GM19463 (cell line): Measurements from ENCODE around the gene SCYL1.
"Not testable (repeated sequence)": the region's sequence is repeated elsewhere in the genome, so short reads cannot be mapped to it uniquely, and the experiment has no call there.

ENCODE experiments used
- ATAC-seq: cut with Tn5 transposase; IDR thresholded peaks from one replicate; pipeline ENCODE4 v1.9.1; 2021; ENCODE audit warnings: mild to moderate bottlenecking, moderate library complexity; ENCODE audit not compliant: unreplicated experiment

Gene SCYL1

GRCh38 chr11:65564879-65565559, 40.1 kb downstream of the SCYL1 start:
- not testable (repeated sequence) for ATAC-seq

DNA sequence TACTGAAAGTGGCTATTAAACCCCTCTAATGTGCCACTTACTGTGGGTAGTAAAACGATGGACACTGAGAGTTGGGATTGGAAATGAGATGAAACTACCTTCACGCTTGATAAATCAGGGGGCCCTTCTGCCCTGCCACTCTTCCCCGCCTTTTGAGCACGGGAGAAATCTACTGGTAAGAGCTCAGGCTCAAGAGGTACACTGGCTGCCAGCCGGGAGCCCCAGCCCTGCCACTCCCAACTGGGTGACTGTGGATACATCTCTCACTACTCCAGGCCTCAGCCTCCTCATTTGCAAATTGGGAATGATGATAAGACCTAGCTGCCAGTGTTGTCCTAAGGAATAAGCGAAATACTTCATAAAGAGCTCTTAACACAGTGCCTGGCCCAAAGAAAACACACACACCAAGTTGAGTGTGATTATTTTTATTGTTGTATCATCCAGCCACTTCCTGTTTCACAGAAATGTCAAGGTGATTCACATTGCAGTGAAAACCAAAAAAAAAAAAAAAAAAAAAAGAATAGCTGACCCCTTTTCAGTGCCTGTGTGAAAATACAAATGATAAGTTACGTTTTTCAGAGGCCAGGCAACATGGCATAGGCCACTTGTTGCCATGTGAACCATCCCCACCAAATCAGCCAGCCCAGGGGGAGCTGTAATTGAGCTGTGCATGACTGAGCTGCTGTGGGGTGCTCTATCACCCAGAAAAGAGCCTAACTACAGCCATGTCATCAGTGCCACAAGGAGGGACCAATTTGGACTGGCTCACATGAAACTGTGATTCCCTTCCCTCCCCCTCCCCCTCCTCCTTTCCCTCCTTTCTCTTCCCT, 41.0 kb downstream of the SCYL1 start:
- no peak for ATAC-seq

- no peak for ATAC-seq
These were observed 44.5 kb downstream of the SCYL1 start for GRCh38 chr11:65569164-65569972.

DNA sequence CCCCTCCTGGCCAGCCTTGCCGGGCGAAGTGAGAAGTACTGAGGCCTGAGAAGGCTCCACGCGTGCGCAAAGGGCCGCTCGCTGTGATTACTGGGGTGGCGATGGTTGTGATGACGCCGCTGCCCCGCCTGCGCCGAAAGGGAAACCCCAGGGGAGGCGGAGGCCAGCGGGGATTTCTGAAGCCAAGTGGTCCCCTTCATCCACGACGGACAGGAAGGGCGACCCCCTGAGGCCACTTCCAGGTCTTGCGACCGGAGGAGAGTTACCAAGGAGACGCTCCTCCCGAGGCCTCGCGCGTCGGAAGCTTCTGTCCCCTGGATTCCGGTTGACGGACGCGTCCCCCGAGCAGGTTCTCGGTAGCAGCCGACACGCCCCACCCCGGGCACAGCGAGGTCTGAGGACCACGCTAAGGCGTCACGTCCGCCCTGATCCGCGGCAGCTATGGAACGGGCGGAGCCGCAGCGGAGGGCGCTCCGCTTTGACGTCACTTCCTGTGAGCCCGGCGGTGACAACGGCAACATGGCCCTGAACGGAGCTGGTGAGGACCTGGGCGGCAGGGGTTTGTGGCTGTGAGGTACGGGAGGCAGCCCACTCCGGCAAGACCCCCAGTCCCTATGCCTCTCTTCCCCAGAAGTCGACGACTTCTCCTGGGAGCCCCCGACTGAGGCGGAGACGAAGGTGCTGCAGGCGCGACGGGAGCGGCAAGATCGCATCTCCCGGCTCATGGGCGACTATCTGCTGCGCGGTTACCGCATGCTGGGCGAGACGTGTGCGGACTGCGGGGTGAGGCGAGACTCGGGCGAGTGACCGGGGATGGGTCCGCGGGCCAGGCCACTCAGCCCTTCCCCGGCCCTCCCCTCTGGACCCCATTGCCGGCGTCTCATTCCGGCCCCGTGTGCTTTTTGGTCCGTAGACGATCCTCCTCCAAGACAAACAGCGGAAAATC, 45.4 kb downstream of the SCYL1 start, which contains the start of gene ZNRD2:
Gene ZNRD2 (plus strand): TSS at position 505 of the 946 bp plus-strand sequence. CDS start 15 bp downstream, at position 520.
- peak; percentile 63 for ATAC-seq

DNA sequence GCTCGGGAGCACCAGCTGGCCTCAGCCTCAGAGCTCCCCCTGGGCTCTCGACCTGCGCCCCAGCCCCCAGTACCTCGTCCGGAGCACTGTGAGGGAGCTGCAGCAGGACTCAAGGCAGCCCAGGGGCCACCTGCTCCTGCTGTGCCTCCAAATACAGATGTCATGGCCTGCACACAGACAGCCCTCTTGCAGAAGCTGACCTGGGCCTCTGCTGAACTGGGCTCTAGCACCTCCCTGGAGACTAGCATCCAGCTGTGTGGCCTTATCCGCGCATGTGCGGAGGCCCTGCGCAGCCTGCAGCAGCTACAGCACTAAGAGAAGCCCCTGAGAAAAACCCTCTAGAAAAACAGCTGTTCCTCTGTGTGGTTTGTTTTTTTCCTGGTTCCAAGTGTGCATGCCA, 46.5 kb downstream of the SCYL1 start:
- ATAC-seq: no peak

DNA sequence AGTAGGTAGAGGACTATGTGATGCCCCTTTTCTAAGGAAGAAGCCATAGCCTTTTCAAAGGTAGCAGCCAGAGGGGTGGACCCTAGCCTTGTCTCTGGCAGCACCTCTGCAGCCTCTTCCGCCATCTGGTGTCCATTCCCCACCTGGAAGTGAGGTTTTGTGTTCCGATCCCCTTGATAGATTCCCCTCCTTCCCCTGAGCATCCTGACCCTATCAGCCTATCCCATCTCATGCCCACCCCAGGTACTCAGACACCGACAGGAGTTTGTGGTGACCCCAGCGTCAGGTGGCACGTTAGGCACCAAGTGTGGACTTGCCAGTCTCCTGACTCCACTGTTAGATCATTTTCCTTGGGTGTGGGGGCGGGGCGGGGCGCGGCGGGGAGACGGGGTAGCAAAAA, 47.1 kb downstream of the SCYL1 start:
- ATAC-seq: no peak

DNA sequence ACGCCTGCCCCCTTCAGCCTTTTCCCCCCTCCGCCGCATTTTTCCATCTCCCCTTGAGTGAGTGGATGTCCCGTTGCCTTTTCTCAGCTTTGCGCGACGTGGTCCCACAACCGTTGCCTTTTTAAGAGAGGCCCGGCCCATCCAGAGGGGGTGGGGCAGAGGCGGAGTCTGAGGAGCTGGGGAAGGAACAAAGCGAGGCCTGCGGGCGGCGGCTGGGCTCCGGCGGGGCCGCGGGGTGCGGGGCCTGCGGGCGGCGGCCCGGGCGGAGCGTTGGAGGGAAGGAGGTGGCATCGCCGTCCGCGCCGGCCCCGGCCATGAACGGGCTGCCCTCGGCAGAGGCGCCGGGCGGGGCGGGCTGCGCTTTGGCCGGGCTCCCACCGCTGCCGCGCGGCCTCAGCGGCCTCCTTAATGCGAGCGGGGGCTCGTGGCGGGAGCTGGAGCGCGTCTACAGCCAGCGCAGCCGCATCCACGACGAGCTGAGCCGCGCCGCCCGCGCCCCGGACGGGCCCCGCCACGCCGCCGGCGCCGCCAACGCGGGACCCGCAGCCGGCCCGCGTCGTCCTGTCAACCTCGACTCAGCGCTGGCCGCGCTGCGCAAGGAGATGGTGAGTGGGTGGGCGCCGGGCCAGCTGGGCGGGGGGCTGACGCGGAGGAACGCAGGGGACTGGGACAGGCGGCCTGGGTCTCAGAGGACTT, 47.6 kb downstream of the SCYL1 start, which contains the start of gene FAM89B:
Gene FAM89B (plus strand): TSS at position 183 of the 696 bp plus-strand sequence. CDS start 132 bp downstream, at position 315.
- no peak for ATAC-seq

- ATAC-seq: no peak
These were observed 48.7 kb downstream of the SCYL1 start for GRCh38 chr11:65573391-65574079.

- peak; percentile 35 for ATAC-seq
These were observed 49.4 kb downstream of the SCYL1 start for GRCh38 chr11:65574109-65574810.

- no peak for ATAC-seq
These were observed 50.1 kb downstream of the SCYL1 start for GRCh38 chr11:65574811-65575567.

GRCh38 chr11:65575568-65576231, 50.8 kb downstream of the SCYL1 start, which contains the start of gene EHBP1L1:
EHBP1L1 (plus strand) TSS chr11:65576053; CDS start chr11:65576303, 250 bp downstream.
- ATAC-seq: peak; percentile 36

GRCh38 chr11:65576232-65576866, 51.5 kb downstream of the SCYL1 start:
- no peak for ATAC-seq

DNA sequence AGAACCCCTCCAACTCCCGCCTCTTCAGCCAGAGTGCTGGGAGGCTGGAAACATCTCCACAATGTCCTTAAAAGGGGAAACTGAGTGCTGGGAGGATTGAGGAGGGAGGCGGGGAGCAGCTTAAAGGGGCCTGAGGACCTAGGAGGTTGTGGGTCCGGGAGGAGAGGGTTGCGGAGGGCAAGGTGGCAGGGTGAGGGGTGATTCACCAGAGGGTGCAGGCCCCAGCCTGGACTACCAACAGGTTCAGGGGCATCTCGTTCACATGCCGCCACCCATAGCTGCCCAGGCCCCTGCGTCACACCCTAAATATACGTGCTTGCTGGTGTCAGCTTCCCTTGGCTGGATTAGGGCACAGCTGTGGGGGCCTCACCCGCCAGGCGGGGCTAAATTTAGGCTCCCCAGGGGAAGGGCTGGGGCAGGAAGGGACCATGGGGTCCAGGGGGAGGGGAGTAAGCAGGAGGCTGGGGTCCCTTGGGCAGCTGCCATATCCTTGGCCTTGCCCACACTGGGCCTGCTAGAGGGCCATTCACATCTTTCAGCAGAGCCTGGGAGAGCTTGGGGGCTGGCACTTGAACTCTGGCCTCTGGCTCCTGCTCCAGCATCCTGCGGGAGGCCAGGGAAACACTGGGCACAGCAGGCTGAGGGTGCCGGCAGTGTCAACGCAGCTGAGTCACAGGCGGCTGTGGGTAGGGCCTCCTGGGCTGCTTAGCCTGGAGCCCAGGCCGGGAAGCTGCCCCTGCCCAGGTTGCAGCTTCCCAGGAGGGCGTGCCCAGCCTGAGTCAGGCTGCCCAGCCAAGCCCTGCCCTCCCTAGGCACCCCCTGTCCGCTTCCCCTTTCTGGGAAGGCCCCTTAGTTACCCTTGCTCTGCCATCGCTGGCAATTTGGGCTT, 52.2 kb downstream of the SCYL1 start:
- no peak for ATAC-seq

DNA sequence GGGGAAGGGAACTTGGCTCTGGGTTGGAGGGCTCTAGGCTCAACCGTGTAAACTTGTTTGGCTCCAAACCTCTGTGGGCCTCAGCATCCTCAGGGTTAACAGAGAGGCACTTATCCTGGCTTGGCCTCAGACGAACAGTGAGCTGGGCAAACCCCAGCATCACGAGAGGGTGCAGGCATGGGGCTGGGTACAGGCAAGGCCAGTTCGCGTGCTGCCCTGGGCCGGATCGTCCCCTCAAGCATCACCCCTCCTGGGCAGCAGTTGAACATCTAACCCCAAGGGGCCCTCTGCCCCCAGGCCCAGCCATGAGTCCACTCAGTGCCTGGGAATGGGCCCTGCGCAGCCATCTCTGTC, 52.9 kb downstream of the SCYL1 start:
- ATAC-seq: no peak

DNA sequence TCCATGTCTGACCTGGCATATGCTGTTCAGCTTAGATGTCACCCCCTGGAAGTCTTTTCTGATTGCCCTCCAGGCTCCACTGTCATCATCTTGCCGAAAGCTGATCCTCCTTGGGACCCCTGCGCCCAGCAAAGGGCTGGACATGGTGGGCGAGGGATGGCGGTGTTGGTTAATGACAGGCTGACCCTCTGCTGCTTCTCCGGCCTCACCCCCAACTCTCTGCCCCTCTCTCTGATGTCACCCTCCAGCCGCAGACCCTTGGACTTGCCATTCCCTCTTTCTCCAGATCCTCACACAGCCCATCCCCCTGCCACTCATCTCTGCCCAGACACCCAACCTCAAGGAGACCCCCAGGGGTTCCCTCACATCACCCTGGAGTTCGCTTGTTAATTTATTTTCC, 53.3 kb downstream of the SCYL1 start:
- no peak for ATAC-seq
